Measurements from ENCODE around the gene TMPRSS6. TPM values are rescaled to one million over a fixed set of nuclear protein-coding genes. Genes with fewer than 3 reads are reported as not detected.

The TMPRSS6 gene
- total and polyA plus RNA-seq, 2 of the 13 experiments (the other 11 are each of a cell fraction or from before 2014, with no cell fraction given), result 4.2 to 4.8 TPM

- in situ Hi-C loops (cut with HindIII; ENCODE audit: extremely low pct_ligation_motif_present, low pct_unique_long_range_greater_than_20kb) (no loop called here), intact Hi-C loops (cut with micrococcal nuclease; ENCODE audit: unreplicated experiment) (no loop called here)
- WGBS (ENCODE audit: low lambda C conversion rate), result 49% methylated on average over 15 of the region's 16 CpGs
- DNase-seq (ENCODE audit: low spot score) (no peak), FAIRE-seq (no peak), ATAC-seq (no peak)
- Histone ChIP-seq H3K27ac (ENCODE audit: extremely low read length, insufficient read depth, low read length) (no peak overlapping the region), H3K27me3 (ENCODE audit: control insufficient read depth in 1 of 2, insufficient read depth in 2 of 2, low read length in 2 of 2) (peaks cover 5 to 40% of the 10 kb centered on the region in 2 experiments; a peak in 4 of 5 replicates), H3K4me1 (ENCODE audit: insufficient read depth, low read length) (no peaks in the 10 kb centered on the region), H2AFZ (ENCODE audit: low read length) (no peak overlapping the region), H3K4me3 (replicated peaks in 1 of 3; ENCODE audit: insufficient read depth in 1 of 3, low read depth in 2 of 3, low read length in 3 of 3) (no peak overlapping the region), H3K4me2 (ENCODE audit: low read depth, low read length) (no peak overlapping the region), H3K9ac (ENCODE audit: insufficient read depth, low read depth, low read length) (no peak overlapping the region), H4K20me1 (ENCODE audit: insufficient read depth, low read length) (no peaks in the 10 kb centered on the region), H3K36me3 (replicated peaks in 1 of 2; ENCODE audit: control insufficient read depth in 1 of 2, insufficient read depth in 2 of 2, low read length in 2 of 2) (no peaks in the 10 kb centered on the region), H3K9me3 (ENCODE audit: low read length) (no peaks in the 10 kb centered on the region), H3K79me2 (ENCODE audit: insufficient read depth, low read length) (no peaks in the 10 kb centered on the region)
- ChIA-PET CTCF (ENCODE audit: low intra/inter-chr PET ratio, low total read pairs) (no interaction called here), POLR2A (no interaction called here)
- TF ChIP-seq TFDP1 (CRISPR knock-in tag; IDR thresholded peaks at IDR 0.05; ENCODE audit: borderline replicate concordance) (no peak), ZNF180 (CRISPR knock-in tag; IDR thresholded peaks at IDR 0.05; ENCODE audit: borderline replicate concordance, low read depth) (no peak), ZNF263 (CRISPR knock-in tag; IDR thresholded peaks at IDR 0.05) (0 out of 2 replicates have a peak, but pooled peaks have one; percentile 27)
- TF ChIP-seq, protein P1, sequence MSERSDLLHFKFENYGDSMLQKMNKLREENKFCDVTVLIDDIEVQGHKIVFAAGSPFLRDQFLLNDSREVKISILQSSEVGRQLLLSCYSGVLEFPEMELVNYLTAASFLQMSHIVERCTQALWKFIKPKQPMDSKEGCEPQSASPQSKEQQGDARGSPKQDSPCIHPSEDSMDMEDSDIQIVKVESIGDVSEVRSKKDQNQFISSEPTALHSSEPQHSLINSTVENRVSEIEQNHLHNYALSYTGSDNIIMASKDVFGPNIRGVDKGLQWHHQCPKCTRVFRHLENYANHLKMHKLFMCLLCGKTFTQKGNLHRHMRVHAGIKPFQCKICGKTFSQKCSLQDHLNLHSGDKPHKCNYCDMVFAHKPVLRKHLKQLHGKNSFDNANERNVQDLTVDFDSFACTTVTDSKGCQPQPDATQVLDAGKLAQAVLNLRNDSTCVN (CRISPR knock-in tag; IDR thresholded peaks at IDR 0.05; ENCODE audit: borderline replicate concordance), result no peak
- BruUV-seq (replicated peaks), result no TSS peak
These were observed 29.5 kb upstream of the TMPRSS6 start for GRCh38 chr22:37138849-37139561.
